Hematopoietic multipotent progenitor cell treated with erythropoietin and hydrocortisone succinate and interleukin-3 and kit ligand, for 8 days (in vitro differentiated cells): ENCODE measurements around the gene DAPK3.
A peak's percentile ranks its signal among the peaks of the same experiment; 100 is the strongest.
"Not testable (repeated sequence)": the region's sequence is repeated elsewhere in the genome, so short reads cannot be mapped to it uniquely, and the experiment has no call there.

ENCODE experiments used
- DNase-seq: peaks from one replicate; pipeline ENCODE4 v3.0.0-alpha.2; 2015

Gene DAPK3

GRCh38 chr19:3952755-3953276 lies 18.1 kb downstream of the DAPK3 start:
- not testable (repeated sequence) for DNase-seq

- DNase-seq = peak; percentile 91
Observed at GRCh38 chr19:3950871-3951861, 19.7 kb downstream of the DAPK3 start.

DNA sequence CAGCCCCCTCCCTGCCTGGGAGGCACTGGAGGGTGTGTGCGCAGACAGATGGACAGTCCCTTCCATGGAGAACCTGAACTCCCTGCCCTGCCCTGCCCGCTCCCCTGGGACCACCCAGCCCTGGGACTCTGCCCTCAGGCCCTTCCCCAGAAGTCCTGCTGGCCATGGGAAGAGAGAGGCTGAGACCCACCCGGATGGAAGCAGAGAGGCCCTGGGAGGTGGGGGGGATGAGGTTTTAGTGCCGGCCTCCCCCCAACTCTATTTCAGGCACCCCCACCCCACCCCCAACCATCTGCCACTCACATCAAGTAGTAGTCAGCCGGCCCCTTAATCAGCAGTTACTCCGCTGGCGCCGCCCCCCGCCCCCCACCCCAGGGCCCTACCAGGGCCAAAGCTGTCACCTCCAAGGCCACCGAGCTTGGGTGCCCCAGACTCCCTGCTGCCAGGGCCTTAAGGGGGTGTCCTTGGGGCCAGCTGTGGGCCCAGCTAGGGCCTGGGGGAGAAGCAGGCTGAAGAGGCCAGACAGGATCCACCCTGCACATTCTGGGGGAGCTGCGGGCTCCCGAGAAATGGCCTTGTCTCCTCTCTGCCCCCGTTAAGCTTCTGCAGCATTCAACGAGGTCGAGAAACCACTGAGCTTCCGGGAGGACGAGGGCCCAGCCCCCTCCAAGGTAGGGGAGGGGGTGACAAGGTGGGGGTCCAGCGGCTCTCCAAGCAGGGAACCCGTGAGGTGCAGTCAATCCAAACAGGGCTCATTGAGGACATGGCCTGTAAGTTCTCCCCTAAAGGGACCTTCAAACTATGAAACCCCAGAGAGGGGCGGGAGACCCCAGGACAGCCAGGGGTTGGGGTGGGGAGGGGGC lies 20.7 kb downstream of the DAPK3 start:
- peak; percentile 29 for DNase-seq

GRCh38 chr19:3949294-3949693 lies 21.6 kb downstream of the DAPK3 start:
- no peak for DNase-seq

- not testable (repeated sequence) for DNase-seq
Observed at GRCh38 chr19:3947316-3947933, 23.5 kb downstream of the DAPK3 start.

DNA sequence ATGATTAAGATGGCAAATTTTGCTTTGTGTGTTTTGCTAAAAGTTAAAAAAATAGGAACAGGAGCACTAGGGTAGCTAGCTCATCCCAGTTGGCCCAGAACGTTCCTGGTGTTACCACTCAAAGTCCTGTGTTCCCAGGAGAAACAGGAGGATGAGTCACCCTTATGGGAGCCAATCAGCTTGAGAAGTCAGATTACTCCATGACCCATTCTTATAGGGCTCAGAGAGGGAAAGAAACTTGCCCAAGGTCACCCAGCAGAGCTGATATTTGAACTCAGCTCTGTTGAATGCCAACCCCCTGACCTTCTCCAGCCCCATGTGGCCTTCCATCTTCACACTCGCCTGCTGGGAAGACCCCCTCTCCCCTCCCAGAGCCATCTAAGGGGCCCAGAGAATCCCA lies 25.1 kb downstream of the DAPK3 start:
- no peak for DNase-seq

- peak; percentile 34 for DNase-seq
Observed at GRCh38 chr19:3944018-3944721, 26.7 kb downstream of the DAPK3 start.

DNA sequence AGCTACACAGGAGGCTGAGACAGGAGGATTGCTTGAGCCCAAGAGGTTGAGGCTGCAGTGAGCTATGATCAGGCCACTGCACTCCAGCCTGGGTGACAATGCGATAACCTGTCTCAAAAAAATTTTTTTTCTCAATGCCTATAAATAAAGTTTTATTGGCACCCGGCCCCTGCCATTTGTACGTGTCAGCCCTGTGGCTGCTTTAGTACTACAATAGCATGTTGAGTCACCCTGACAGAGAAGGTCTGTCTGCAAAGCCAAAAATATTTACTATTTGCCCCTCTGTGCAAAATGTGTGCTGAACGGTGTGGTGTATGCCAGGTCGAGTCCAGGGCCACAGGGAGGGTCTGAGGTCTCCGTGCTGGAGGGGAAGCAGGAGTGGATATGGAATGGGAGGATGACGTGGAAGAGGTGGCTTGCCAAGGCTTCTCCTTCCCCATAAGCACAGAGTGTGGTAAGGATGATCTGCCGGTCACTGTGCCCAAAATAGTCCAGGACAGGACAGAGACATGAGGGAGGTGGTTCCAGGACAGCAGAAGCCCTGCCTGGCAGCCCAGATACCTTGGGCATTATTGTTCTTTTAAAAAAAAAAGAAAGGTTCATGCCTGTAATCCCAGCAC lies 28.0 kb downstream of the DAPK3 start:
- peak; percentile 10 for DNase-seq

DNA sequence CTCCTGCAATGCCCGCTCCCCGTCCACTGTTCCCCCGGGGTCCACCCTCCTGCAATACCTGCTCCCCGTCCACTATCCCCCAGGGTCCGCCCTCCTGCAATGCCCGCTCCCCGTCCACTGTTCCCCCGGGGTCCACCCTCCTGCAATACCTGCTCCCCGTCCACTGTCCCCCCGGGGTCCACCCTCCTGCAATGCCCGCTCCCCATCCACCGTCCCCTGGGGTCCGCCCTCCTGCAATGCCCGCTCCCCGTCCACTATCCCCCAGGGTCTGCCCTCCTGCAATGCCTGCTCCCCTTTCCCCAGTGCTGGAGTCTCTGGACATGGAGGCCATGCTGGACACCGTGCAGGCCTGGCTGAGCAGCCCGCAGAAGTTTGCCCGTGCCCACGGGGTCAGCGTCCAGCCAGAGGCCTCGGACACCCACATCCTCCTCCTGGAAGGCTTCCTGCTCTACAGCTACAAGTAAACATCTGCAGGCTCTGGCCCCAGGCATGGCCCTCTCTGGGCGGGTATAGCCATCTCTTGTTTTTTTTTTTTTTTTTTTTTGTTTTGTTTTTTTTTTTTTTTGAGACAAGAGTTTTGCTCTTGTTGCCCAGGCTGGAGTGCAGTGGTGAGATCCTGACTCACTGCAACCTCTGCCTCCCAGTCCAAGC lies 32.5 kb downstream of the DAPK3 start:
- DNase-seq = not testable (repeated sequence)

GRCh38 chr19:3936506-3937442 lies 34.1 kb downstream of the DAPK3 start:
- no peak for DNase-seq

GRCh38 chr19:3932931-3933810 lies 37.7 kb downstream of the DAPK3 start, which contains the start of gene NMRK2:
Gene NMRK2 (plus strand): TSS chr19:3933069. CDS start chr19:3933672, 603 bp downstream.
- DNase-seq = no peak

- no peak for DNase-seq
Observed at GRCh38 chr19:3931041-3931440, 39.9 kb downstream of the DAPK3 start.

DNA sequence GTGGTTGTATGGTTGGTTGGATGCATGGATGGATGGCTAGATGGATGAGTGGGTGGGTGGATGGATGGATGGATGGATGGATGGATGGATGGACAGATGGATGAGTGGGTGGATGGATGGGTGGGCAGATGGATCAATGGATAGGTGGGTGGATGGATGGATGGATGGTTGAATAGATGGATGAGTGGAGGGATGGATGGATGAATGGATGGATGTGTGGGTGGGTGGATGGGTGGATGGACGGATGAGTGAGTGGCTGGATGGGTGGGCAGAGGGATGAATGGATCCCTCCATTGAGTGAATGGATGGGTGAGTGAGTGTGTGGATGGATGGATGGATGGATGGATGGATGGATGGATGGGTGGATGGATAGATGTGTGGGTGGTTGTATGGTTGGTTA lies 47.0 kb downstream of the DAPK3 start:
- no peak for DNase-seq

DNA sequence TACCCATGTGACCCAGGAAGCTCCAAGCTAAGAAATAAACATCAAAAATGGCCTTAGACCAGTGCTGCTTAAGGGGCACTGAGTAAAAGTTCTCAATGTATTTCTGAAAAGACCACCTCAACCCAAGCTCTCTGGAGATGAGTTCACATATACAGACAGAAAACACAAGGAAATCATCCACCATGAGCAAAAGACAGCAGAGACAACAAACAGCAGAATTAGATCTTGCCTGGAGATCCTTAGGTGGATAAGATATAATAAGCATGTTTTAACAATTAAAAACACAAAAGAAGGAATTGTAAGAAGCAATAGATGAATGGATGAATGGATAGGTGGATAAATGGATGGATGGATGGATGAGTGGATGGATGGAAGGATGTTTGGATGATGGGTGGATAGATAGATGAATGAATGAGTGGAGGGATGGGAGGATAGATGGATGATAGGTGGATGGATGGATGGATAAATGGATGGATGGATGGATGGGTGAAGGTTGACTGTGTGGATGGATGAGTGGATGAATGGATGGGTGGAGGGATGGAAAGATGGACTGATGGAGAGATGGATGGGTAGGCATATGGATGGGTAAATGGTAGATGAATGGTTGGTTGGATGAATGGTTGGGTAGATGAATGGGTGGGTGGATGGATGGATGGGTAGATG lies 47.7 kb downstream of the DAPK3 start:
- DNase-seq = no peak

DNA sequence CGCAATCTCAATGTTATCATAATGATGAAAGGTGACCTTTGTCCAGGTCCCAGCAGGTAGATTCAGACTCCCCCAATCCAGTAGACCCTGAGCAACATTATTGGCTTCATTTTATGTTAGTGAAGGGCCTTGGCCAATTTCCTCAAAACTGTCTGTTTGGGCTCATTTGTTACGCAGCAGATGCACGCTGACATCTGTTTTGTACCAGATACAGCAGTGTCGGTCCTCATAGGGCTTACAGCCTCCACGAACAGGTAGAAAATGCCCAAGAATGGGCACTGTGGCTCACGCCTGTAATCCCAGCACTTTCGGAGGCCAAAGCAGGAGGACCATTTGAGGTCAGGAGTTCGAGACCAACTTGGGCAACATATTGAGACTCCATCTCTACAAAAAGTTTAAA lies 51.1 kb downstream of the DAPK3 start:
- DNase-seq = no peak

- no peak for DNase-seq
Observed at GRCh38 chr19:3916033-3916432, 54.9 kb downstream of the DAPK3 start.

DNA sequence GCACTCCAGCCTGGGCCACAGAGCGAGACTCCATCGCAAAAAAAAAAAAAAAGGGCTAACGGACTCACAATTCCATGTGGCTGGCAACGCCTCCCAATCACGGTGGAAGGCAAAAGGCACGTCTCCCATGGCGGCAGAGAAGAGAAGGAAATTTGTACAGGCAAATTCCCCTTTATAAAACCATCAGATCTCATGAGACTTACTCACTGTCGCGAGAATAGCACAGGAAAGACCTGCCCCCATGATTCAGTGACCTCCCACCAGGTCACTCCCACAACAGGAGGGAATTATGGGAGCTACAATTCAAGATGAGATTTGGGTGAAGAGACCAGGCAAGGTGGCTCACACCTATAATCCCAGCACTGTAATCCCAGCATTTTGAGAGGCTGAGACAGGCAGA lies 56.7 kb downstream of the DAPK3 start:
- no peak for DNase-seq

DNA sequence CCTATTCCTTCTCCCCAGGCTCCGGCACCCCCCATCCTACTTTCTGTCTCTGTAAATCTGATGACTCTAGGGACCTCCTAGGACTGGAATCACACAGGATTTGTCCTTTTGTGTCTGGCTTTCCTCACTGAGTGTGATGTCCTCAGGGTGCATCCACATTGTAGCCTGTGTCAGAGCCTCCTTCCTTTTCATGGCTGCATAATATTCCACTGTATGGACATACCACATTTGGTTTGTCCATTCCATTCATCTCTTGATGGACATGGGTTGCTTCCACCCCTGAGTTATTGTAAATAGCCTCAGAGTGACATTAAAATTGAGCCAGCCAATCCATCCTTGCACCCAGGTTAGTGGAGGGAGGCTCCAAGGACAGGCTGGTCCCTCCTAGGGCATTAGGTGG lies 60.8 kb downstream of the DAPK3 start:
- DNase-seq = no peak
